COLO668 (cell line): ENCODE data around the gene TJP1.
"Not testable (repeated sequence)": the region's sequence is repeated elsewhere in the genome, so short reads cannot be mapped to it uniquely, and the experiment has no call there.

ENCODE experiments used
- DNase-seq: peaks from one replicate; lab custom pipeline; 2025; ENCODE audit not compliant: unreplicated experiment; lab: John Stamatoyannopoulos, UW

Gene TJP1

DNA sequence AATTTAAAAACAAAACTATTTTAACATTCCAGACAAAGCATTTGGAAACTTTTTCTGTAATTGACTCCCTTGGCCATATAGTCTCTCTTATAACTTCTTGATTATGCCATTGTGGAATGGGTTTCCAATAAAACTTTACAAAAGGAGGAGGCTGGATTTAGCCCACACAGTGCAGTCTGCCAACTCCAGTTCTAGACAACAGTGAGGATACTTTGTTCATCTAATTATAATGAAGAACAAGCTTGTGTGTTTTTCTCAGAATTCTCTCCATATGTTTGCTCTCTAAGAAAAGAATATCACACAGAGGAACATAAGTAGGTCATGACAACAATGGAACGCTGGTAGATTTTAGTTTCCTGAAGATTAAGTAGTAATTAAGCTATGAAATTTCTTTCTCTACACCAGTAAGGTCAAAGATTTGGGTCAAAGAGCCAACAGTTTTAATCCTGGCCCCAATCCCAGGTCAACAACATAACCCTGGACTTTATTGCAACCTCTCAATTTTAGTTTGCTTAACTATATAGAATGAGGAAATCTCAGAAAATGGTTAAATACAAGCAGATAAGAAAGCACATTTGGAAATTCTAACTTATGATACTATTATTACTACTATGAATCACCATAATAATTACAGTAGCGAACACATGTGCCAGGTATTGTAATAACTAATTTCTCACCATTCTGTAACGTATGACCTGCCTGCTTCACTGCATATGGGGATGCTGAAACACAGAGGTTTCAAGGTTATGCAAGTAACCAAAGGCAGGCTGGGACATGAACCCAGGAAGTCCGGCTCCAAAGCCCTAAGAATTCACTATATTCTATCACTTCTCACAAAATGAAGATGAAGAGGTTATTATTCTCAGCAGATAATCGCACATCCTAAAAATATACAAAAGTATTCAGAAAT is 65.7 kb downstream of the TJP1 start:
- no peak for DNase-seq

DNA sequence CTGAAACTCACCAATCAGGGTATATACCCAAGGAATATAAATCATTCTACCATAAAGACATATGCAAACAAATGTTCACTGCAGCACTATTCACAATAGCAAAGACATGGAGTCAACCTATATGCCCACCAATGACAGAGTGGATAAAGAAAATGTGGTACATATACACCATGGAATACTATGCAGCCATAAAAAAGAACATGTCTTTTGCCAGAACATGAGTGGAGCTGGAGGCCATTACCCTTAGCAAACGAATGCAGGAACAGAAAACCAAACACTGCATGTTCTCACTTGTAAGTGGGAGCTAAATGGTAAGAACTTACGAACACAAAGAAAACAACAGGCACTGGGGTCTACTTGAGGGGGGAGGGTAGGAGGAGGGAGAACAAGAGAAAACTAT is 68.3 kb downstream of the TJP1 start:
- DNase-seq = not testable (repeated sequence)

DNA sequence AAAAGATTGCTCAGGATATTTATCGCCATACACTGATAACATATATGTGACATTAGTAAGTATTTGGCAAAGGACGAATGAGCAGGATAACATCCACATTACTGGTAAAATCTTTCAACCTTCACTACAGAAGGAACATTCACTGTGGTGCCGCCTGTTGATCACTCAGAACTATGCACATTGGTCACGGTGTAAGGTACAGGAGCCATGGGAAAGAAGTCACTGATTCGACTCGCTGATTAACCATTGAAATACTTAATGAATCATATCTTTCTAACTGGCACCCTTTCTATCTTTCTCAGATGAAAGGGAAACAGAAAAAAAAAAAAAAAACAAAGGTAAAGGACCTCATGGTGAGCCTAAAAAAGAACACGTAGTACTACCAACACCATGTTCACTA is 68.8 kb downstream of the TJP1 start:
- no peak for DNase-seq

DNA sequence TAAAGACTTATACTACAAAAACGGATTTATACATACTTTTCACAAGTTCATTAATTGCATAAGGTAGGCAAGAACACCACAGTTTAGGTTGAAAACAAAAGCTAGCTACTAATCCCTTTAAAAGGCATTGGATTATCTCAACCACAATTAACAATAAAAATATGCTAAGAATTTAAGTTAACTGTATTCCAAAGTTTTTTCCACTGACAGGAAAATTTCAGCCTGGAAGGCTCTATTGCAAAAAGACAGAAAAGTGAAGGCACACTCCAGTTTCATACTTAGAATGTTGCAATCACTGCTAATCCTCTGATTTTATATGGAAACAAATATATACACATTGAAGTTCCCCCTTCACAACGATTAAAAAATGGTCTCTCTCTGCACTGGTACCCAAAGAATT is 71.5 kb downstream of the TJP1 start:
- DNase-seq = no peak

DNA sequence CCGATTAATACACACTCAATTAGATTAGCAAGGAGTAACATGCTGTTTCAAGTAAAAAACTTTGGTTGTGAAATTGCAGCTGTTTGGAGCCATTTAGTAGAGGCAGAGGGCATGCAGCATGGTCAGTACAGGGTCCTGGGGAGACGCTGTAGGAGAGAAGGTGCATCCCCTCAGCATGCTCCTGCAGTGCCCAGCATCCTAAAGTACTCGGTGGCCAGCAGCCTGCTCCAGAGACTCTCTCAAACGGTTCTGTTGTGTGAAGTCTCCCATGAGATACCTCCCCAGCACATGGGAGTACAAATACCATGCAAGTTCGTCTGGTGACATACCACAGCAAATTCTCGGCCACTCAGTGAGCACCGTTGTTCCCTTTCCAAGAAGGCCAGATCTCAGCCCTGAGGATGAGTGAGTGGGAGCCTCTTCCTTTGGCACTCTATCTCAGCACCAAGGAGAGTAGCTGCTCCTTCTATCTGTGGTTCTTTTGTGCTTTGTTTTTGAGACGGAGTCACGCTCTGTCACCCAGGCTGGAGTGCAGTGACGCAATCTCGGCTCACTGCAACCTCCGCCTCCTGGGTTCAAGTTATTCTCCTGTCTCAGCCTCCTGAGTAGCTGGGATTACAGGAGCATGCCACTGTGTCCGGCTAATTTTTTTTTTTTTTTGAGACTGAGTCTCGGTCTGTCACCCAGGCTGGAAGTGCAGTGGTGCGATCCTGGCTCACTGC is 72.7 kb downstream of the TJP1 start:
- no peak for DNase-seq

DNA sequence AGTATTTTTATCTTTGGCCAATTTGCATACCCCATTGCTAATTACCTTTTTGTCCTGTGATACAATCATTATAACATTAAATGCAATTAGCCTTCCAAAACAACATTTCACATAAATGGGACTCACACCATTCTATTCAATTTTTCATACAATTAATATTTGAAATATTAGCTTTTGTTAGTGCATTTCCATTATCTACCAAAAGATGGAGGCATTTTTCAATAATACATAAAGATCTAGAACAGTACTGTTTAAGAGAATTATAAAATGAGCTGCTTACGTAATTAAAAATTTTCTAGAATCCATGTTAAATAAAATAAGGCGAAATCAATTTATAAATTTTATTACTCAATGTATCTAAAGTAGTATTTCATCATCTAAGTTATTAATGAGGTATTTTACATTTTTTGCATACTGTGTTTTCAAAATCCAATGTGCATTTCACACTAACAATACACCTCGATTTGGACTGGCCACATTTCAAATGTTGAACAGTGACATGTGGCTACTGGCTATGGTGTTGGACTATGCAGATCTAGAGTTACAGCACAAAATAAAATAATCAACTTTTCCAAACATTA is 74.3 kb downstream of the TJP1 start:
- no peak for DNase-seq

DNA sequence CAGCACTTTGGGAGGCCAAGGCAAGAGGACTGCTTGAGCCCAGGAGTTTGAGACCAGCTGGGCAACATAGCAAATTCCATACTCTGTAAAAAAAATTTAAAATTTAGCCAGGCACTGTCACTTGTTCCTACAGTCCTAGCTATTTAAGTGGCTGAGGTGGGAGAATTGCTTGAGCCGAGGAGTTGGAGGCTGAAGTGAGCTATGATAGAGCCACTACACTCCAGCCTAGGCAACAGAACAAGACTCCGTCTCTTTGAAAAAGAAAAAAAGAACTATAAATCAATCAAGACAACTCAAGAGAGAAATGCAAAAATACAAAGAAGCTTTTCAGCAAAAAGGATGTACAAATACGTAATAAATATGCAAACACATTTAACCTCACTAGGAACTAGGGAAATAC is 78.8 kb downstream of the TJP1 start:
- no peak for DNase-seq

DNA sequence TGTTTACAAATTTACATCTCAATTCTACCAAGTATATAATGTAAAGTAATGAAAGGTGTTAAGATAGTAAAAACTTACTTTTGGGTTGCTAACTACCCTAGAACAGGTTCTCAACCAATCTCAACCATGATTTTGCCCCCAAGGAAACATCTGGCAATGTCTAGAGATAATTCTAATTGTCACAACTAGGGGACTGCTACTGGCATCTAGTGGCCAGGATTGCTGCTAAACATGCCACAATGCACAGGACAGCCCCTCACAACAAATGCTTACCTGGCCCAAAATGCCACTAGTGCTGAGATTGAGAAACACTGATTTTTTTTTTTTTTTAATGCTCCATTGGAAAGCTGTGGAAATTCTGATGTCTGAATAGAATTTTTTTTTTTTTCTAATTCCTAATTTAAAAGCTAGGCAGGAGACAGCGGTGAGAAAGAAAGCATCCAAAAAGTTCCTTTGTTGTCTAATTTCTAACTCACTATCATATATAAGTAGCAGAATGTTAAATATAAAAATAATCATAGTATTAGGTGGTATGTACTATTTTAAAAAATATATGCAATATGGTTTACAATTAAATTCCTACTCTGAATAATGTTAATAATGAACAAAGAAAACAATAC is 81.5 kb downstream of the TJP1 start:
- DNase-seq = no peak

DNA sequence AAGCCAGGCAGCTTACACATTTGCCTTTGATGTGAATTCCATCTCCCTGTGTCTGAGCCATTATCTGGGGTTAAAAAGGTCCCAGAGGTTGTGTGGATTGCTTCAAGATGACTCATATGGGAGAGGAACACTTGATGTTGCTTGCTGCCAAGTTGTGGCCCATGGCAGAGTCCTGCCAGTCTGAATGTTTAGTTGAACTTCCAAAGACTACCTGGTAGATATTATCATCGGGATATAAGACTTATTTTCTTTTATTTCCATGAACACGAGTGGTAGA is 85.6 kb downstream of the TJP1 start:
- DNase-seq = no peak

DNA sequence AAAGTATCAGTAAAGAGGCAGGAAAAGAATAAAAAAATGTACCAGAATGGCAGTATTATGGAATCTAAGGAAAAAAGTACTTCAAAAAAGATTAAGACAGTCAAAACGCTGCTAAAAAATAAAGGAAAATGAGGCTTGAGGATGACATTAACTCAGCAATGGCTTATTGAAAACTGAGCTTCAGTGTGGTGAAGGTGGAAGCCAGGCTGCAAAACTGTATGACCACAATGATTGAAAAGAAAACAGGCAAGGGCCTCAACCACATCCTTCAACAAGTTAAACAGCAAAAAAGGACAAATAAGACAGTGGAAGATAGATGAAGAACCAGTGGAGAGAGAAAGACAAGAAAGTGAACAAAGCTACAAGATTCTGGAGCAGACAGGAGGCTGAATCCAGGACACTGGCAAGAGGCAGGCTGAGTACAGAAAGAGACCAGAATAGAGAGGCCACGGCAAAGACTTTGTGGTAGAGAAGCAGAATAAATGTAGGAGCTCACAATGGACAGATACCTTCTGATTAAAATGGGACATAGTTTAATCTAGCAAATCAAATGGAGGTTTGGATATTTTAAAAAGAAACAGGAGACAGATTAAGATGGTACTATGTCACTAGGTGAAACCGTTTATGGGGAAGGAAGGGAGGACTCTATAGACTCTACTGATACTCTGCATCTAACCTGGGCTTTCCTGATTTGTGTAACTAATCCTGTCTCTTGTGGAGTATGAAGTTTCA is 86.1 kb downstream of the TJP1 start:
- DNase-seq = no peak

DNA sequence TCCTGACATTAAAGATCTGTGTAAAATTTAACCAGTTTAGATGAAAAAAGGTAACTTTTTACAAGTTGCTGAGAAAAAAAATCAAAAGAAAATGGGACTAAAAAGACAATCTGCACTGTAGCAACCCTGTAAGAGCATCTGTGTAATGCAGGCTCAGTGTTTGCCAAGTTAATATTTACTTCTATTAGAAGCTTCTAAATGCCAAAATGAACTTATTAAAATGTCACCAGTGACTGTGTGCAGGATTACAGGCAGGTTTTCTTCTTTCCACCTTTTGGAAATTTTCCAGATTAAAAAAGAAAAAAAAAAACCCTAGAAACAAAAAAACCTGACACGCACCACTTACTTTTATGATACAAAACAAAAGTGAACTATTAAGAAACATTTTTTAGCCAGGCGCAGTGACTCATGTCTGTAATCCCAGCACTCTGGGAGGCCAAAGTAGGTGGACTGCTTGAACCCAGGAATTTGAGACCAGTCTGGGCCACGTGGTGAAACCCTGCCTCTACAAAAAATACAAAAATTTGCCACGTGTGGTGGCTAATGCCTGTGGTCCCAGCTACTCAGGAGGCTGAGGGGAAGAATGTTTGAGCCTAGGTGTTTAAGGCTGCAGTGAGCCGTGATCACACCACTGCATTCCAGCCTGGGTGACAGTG is 87.2 kb downstream of the TJP1 start:
- no peak for DNase-seq

DNA sequence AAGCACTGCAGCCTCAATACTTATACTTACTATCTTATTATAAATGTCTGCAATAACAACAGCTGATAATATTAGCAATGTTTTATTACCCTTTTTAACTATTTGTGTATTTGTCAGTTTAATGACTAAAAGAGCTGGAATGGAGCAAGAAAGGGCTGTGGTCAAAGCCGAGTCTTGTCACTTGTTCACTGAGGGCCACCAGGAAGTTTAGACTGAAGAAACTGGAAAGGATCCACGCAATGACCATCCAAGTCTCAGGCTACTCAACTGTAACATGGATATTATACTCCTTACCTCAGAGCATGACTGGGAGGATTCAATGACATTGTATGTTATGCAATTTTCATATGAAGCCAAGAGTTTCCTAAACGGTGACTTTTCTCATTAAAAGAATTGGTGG is 90.4 kb downstream of the TJP1 start:
- no peak for DNase-seq

DNA sequence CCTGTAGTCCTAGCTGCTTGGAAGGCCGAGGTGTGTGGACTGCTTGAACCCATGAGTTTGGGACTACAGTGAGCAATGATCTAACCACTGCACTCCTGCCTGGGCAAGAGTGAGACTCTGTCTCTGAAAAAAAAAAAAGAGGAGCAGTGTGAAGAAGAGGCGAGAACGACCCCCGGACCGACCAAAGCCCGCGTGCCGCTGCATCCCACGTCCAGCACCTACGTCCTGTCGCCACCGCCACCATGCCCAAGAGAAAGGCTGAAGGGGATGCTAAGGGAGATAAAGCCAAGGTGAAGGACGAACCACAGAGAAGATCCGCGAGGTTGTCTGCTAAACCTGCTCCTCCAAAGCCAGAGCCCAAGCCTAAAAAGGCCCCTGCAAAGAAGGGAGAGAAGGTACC is 91.8 kb downstream of the TJP1 start:
- DNase-seq = not testable (repeated sequence)

DNA sequence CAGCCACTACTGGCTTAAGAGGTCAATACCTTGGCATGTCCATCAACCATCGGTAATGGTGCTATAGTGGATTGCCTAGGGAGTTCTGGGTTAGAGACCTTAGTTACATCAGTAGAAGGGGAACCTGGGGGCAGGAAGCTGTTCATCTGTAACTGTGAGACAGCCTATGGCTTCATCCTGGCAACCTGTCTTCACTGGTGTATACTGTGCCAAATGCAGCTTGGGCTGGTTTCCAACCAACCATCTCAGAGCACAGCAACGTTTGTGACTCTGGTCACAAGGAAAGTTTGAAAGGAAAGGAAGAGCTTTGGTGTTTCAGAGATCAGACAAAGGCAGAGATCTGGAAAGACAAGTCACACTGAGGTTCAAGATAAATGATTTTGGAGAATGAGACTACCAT is 93.8 kb downstream of the TJP1 start:
- DNase-seq = no peak

DNA sequence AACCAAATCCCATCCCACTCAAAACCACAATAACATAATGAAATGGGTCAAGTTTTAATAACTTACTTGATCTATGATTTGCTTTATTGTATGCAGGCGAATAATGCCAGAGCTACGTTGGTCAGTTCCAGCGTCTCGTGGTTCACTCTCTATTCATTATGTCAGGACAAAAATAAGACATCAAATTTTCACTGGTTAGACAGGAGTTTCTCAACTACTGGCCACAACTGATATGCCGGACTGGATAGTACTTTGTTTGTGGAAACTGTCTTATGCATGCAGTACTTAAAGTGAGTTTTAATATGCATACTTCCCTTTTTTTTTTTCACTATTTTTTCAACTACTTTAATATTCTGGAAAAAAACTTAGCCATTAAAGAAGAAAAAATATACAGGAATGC is 94.4 kb downstream of the TJP1 start:
- no peak for DNase-seq

DNA sequence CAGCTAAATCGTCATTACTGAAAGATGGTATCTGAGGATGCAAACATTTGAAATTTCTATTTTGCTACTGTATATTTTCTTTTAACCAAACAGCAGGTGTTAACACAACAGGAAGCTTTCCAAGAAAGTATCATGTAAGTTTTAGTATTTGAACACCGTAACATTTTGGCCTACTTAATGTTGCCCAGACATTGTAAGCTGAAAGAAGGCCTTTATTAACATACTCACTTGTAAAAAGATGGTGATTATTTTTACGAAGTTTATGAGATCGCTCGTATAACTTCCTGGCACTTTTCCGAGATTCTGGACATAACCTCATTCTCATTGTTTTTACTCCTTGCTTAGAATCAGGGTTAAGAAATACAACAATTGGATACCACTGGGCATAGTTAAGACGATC is 95.7 kb downstream of the TJP1 start:
- DNase-seq = no peak

DNA sequence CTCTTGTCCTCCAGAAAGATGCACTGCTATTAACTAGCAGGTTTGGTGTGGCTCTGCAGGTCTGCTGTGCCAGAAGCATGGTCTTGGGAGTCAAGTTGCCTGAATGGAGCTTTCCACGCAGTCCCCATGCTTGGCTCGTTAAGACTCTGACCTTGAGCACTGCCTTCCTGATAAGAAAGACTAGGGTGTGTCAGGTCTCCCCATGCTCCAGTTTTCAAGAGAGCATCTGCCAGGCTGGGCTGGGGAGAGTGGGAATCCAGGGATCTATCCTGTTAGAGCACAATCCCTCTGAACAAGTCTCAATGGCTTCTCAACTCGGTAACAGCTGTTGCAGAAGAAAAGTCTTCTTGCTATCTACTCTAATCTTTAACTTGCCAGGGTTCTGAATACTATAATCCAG is 98.2 kb downstream of the TJP1 start:
- no peak for DNase-seq

DNA sequence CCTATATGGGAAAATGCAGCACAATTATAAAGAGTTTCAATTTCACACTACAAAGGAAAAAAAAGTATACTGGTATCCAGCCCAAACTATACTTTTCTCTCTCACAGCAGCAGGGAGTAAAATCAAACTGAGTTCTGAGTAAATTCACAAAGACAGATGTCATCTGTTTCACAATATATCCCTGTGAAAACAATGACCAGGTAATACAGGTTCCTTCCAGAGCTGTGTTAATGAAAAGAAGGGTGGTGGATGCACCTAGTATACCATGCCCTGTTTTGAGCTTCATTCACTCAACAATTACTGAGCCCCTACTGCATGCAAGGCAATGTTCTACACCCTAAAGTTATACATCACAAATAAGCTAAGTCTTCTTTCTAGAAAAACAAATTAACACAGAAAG is 108.5 kb downstream of the TJP1 start:
- no peak for DNase-seq

DNA sequence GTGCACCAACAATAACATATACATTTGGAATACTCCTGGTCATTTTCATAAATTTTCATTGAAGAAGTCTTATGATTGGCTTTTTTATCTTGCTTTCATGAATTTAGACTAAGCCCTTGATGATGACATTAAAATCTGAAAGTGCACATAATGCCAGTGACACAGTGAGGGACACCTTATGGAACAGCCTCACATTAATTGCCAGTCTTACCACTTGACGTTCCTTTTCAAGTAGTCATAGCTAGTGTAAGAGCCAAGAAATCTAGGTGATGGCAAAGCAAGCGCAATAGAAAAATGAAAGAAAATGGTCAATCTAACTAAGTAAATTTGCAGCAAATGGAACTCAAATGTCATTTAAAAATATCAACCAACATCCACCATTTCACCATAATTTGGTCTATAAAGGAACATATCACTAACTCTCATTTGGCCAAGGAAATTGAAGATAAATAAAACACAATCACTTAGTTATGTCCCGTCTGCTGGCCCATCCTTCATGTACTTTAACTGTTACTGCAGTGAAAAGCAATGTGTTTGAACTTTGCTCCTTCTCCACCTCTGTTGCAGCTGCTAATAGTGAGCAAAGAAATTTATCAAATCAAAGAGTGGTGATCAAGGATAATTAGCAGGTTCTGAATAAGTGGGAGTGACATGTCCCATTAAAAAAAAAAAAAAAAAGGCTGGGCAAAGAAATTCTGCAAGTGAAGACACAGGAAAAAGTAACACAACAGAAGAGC is 110.0 kb downstream of the TJP1 start:
- no peak for DNase-seq

DNA sequence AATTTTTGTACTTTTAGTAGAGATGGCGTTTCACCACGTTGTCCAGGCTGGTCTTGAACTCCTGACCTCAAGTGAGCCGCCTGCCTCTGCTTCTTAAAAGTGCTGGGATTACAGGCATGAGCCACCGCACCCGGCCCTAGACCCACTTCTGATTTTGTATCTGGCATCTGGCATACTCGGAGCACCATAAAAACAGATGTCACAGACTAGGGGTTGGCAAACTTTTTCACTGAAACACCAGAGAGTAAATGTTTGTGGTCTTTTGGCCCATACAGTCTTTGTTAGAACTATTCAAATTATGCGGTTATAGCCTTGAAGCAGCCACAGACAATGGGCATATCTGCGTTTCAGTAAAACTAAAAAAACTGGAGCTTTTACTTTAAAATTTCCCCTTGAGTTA is 110.7 kb downstream of the TJP1 start:
- no peak for DNase-seq
